Activated naive CD8-positive, alpha-beta T cell treated with anti-CD3 and anti-CD28 coated beads, Interleukin-2, amount 50 U/mL, for 24 hours (primary cell): ENCODE results near the gene BPNT1.
A peak's percentile ranks its signal among the peaks of the same experiment; 100 is the strongest.
"Not testable (repeated sequence)": the region's sequence is repeated elsewhere in the genome, so short reads cannot be mapped to it uniquely, and the experiment has no call there.

Experiments used
- ATAC-seq: fragments of 150-1000 bp; cut with Tn5 transposase; one replicate; pipeline ENCODE4 v1.10.0; 2021
- DNase-seq: peaks from one replicate; pipeline ENCODE4 v3.0.0; 2021
- H3K27ac Mint-ChIP-seq: one replicate; pipeline ENCODE4 v1.8.0; 2021; ENCODE audit warnings: mild to moderate bottlenecking, mixed read lengths
- H3K27me3 Mint-ChIP-seq: one replicate; pipeline ENCODE4 v1.8.0; 2021; ENCODE audit warnings: mixed read lengths
- H3K36me3 Mint-ChIP-seq: one replicate; pipeline ENCODE4 v1.8.0; 2021; ENCODE audit warnings: low read depth, mixed read lengths
- H3K4me1 Mint-ChIP-seq: one replicate; pipeline ENCODE4 v1.8.0; 2021; ENCODE audit warnings: mixed read lengths
- H3K4me3 Mint-ChIP-seq: one replicate; pipeline ENCODE4 v1.8.0; 2021; ENCODE audit warnings: mild to moderate bottlenecking, moderate library complexity, mixed read lengths
- H3K9me3 Mint-ChIP-seq: one replicate; pipeline ENCODE4 v1.8.0; 2021; ENCODE audit warnings: mixed read lengths

The BPNT1 gene

DNA sequence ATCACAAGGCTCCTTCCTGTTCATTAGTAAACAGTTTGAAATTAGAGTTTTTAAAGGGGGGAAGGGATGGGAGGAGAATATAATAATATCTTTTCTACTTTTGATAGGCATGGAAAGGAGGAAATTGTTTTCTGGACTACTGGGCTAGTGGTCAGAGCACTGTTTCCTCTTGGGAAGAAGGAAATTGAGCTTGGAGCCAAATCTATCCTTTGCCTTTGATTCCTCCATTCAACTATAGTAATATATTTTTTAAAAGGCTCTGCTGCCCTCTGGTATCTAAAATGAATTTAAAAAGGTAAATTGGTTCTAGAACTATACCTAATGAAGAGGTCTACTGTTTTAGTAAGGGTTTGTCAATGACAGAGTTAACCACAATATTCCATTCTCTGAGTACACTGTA lies 10.2 kb upstream of the BPNT1 start:
- Mint-ChIP-seq H3K4me3 (no peak overlapping the region), H3K9me3 (no peaks in the 10 kb centered on the region), H3K27ac (no peak overlapping the region), H3K36me3 (peaks cover 34% of the 10 kb centered on the region), H3K27me3 (no peaks in the 10 kb centered on the region), H3K4me1 (peaks cover 18% of the 10 kb centered on the region)
- ATAC-seq (no peak), DNase-seq (no peak)

DNA sequence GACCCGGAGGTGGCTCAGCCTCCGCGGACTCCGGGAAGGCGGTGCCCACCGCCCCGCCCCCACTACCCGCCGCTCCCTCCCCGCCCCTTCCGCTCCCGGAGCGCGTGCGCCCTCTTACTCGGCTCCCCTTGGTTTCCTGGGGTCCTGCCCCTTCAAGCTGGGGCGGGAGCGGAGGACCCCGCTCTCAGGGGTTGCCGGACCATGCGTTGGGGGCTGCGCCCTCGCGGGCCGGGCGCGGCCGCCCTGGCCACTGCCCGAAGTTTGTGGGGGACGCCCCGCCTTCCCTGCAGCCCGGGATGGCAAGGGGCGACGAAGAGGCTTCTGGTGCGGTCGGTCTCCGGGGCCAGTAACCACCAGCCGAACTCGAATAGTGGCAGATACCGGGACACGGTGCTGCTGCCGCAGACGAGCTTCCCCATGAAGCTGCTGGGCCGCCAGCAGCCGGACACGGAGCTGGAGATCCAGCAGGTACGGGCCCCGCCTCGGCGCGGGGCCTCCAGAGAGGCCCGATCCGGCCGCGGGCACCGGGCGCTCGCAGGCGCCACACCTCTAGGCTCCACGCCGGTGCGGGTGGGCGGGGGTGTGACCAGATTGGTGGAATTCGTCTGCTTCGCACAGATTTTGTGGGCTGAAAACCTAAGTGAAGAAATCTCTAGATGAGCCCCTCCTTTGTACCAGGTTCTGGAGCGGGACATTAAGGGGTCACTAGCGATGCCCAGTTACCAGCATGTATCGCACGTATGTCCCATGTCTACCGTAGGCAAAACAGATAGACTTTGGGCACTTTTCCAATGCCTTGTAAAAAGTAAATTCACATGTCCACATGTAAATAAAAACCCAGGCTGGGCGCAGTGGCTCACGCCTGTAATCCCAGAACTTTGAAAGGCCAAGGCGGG lies 4.7 kb upstream of the BPNT1 start, which contains the start of gene IARS2:
Gene IARS2, plus strand, starts transcription at position 117 of the 896 bp plus-strand sequence. Its CDS starts 85 bp downstream, at position 202.
- Mint-ChIP-seq H3K27me3 (peaks cover 4% of the 10 kb centered on the region), H3K4me1 (peaks cover 34% of the 10 kb centered on the region), H3K9me3 (no peaks in the 10 kb centered on the region), H3K36me3 (peaks cover 21% of the 10 kb centered on the region), H3K27ac (no peak within 1 kb of the TSS), H3K4me3 (peak within 1 kb of the TSS; percentile 81)
- ATAC-seq = peak; percentile 82
- peak; percentile 96 for DNase-seq

DNA sequence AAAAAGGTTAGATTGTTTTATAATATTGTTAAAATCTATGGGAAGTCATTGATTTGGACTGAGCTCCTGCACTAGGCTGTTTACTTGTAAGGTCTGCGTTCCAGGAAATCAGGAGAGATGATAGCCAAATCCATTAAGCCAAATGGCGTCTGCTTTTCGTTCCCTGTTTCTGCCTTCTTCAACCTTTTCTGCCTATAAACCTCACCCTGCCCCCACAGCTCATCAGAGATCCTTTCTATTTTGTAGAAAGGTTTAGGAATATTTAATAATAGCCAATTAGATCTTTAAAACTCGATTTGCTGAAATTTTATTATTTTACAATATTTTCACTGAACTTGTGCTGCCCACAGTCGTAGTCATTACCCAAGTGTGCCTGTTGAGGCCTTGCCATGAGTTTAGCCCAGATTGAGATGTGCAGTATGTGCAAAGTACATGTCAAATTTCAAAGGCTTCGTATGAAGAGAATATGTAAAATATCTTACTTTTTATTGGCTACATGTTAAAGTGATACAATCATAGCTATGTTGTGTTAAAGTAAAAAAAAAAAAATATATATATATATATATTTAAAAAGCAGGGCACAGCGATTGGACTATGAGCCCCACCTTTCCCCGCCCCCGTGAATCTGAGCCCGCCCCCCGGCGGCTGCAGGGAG lies 3.9 kb upstream of the BPNT1 start:
- no peak for ATAC-seq
- H3K36me3 Mint-ChIP-seq = peaks cover 20% of the 10 kb centered on the region
- no peak overlapping the region for H3K4me3 Mint-ChIP-seq
- H3K4me1 Mint-ChIP-seq = peaks cover 34% of the 10 kb centered on the region
- DNase-seq = no peak
- no peaks in the 10 kb centered on the region for H3K9me3 Mint-ChIP-seq
- peaks cover 4% of the 10 kb centered on the region for H3K27me3 Mint-ChIP-seq
- H3K27ac Mint-ChIP-seq = no peak overlapping the region

DNA sequence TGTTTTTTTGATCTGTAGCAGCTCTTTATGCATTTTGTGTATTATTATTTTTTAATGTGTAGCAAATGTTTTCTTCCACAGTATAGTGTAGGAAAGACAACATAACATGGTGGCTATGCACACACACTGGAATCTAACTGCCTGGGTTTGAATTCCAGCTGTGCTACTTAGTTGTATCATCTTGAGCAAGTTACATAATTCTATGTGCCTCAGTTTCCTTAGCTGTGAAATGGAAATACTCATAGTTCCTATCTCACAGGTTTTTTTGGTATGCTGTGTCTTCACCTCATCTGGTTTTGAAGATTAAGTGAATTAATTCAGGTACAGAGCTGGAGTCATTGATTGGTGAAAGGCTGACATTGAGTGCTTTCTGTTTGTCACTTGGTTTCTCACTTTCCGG lies 3.1 kb upstream of the BPNT1 start:
- H3K4me1 Mint-ChIP-seq = peaks cover 31% of the 10 kb centered on the region
- no peak overlapping the region for H3K27ac Mint-ChIP-seq
- no peaks in the 10 kb centered on the region for H3K9me3 Mint-ChIP-seq
- H3K4me3 Mint-ChIP-seq = no peak overlapping the region
- no peak for ATAC-seq
- no peak for DNase-seq
- peaks cover 4% of the 10 kb centered on the region for H3K27me3 Mint-ChIP-seq
- H3K36me3 Mint-ChIP-seq = peaks cover 16% of the 10 kb centered on the region

DNA sequence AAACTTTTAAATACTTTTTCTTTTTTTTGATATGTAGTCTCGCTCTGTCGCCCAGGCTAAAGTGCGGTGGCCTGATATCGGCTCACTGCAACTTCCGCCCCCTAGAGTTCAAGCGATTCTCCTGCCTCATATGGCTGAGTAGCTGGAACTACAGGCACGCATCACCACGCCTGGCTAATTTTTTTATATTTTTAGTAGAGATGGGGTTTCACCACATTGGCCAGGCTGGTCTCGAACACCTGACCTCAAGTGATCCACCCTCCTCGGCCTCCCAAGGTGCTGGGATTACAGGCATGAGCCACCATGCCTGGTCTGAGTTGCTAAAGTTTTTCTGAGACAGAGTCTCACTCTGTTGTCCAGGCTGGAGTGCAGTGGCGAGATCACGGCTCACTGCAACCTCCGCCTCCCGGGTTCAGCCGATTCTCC lies 3.3 kb downstream of the BPNT1 start:
- Mint-ChIP-seq H3K4me1 (peaks cover 10% of the 10 kb centered on the region), H3K36me3 (peaks cover 17% of the 10 kb centered on the region)
- not testable (repeated sequence) for H3K9me3 Mint-ChIP-seq, H3K27ac Mint-ChIP-seq, DNase-seq, H3K27me3 Mint-ChIP-seq, ATAC-seq, H3K4me3 Mint-ChIP-seq

DNA sequence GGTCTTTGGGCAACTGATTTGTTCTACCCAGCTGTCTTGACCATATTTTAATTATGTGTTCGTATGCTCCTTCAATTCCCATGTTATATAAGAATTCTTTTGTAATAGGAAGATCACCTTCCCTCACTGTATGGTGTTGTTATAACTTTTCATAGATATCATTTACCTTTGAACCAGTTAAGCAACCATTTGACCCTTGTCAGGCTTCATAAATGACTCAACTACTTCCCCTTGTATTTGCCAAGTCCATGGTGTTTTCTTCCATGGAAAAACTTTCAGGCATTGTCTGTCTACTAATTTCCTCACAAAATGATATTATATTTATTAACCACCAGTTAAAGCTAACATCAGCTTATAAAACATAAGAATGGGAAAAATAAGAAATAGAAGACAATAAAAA lies 5.1 kb downstream of the BPNT1 start:
- Mint-ChIP-seq H3K27ac (no peak overlapping the region), H3K27me3 (peaks cover under 1% of the 10 kb centered on the region)

DNA sequence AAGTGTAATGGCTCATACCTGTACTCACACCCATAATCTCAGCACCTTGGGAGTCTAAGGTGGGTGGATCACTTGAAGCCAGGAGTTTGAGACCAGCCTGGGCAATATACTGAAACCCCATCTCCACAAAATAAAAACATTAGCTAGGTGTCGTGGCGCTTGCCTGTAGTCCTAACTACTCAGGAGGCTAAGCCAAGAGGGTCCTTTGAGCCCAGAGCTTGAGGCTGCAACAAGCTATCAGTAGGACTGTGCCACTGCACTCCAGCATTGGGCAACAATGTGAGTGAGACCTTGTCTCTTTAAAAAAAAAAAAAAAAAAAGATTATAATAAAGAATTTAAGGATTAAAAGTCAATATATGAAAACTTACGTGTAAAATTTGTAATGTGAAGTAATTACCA lies 11.7 kb downstream of the BPNT1 start:
- peaks cover 24% of the 10 kb centered on the region for H3K36me3 Mint-ChIP-seq
- no peak for ATAC-seq
- peaks cover 3% of the 10 kb centered on the region for H3K4me1 Mint-ChIP-seq

More for the DNA sequence above, 5.1 kb downstream of the BPNT1 start:
- Mint-ChIP-seq H3K4me1 (peaks cover 8% of the 10 kb centered on the region), H3K9me3 (no peaks in the 10 kb centered on the region), H3K36me3 (peaks cover 17% of the 10 kb centered on the region), H3K4me3 (no peak overlapping the region)
- no peak for DNase-seq
- no peak for ATAC-seq

DNA sequence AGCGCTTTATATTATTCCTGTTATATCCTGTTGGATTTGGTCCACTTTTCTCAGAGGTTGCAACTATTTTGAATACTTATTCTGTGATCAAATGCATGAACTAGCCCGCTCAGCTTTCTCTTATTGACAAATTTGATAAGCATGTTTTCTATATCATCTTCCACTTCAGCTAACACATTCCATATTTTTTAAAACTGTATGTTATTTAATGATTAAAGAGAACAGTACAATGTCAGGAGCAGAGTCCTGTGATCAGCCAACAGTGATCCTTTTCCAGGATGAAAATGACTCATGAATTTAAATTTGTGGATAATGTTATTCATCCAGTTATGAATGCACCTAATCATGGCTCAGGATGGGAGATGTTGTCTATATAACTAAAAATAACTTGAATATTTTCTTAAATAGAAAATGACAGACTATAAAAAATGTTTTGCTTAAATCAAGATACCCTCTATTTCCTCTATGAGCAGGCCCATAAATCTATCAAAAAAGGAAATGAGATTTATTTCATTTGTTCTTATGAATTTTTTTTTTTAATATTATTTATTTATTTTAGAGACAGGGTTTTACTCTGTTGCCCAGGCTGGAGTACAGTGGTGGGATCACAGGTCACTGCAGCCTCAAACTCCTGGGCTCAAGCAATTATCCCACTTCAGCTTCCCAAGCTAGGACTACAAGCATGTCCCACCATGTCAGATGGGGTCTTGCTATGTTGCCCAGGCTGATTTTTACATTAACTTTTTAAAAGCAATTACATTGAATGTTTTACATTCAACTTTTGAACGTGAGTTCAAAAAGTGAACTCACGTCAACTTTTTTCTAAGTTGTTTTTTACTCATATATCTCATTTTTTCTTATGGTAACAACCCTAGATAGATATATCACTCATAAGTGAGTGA lies 12.5 kb downstream of the BPNT1 start:
- ATAC-seq = no peak
- Mint-ChIP-seq H3K4me1 (peaks cover 3% of the 10 kb centered on the region), H3K9me3 (no peaks in the 10 kb centered on the region), H3K36me3 (peaks cover 24% of the 10 kb centered on the region), H3K27me3 (no peaks in the 10 kb centered on the region), H3K27ac (no peak overlapping the region), H3K4me3 (no peak overlapping the region)
- no peak for DNase-seq

More for the DNA sequence above, 11.7 kb downstream of the BPNT1 start:
- Mint-ChIP-seq H3K27ac (no peak overlapping the region), H3K9me3 (no peaks in the 10 kb centered on the region), H3K27me3 (no peaks in the 10 kb centered on the region), H3K4me3 (no peak overlapping the region)
- DNase-seq = no peak

DNA sequence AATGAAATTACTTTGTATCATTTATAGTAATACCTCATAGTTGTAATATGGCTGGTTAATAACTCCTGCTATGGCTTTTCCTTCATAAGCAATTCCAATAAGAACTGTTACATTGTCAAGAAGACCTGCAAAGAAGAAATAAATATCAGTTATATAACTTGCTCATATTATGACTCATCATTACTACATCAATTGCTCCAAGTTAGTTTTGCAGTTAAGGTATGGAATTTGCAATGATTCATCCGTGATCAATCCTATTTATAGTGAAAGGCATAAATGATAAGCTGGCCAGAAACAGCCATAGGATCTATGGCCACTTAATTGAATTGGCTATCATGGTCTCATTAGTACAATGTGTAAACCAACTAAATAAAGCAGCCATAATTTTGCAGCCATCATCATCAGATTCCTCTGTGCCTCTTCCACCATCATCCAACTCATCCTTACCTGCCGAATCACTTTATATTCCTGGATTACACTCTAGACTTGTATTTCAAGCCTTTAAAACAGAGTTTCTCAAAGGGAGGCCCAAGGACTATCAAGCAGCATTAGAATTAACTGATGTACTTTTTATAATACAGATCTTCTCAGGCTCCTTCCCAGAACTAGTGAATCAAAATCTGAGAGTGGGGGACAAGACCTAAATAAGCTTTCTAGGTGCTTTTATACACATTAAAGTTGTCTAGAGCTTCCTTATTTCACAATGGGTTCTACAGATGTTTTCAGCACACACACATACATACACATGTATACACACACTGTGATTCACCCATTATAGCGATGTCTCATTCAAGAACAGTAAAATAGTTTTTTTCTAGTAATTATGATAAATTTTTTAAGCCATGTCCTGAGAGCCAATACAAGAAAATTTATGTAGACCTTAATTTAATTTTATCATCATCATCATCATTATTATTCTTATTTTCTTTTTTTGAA lies 22.1 kb downstream of the BPNT1 start:
- H3K36me3 Mint-ChIP-seq = peaks cover 21% of the 10 kb centered on the region
- DNase-seq = no peak
- no peak overlapping the region for H3K27ac Mint-ChIP-seq
- no peaks in the 10 kb centered on the region for H3K27me3 Mint-ChIP-seq
- no peak overlapping the region for H3K4me3 Mint-ChIP-seq
- H3K9me3 Mint-ChIP-seq = no peaks in the 10 kb centered on the region
- H3K4me1 Mint-ChIP-seq = no peaks in the 10 kb centered on the region
- no peak for ATAC-seq

DNA sequence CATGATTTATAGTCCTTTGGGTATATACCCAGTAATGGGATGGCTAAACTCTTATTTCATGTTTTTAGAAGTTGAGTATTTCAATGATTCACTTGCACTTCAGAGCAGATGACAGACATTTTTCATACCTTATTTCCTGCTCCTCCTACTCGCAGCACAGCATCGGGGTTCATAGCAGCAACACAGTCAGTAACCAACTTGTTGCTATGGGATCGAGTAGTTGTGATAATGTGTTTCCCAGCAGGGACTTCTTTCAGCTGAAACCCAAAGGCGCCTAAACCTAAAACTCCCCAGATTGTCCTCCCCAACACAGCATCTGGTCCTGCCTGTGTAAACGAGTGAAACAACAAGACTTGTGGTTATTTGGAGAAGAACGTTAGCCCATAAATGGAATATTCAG lies 27.0 kb downstream of the BPNT1 start:
- Mint-ChIP-seq H3K4me3 (no peak overlapping the region), H3K9me3 (no peaks in the 10 kb centered on the region), H3K4me1 (no peaks in the 10 kb centered on the region), H3K27ac (no peak overlapping the region), H3K36me3 (peaks cover 22% of the 10 kb centered on the region), H3K27me3 (no peaks in the 10 kb centered on the region)
- ATAC-seq = no peak
- no peak for DNase-seq

DNA sequence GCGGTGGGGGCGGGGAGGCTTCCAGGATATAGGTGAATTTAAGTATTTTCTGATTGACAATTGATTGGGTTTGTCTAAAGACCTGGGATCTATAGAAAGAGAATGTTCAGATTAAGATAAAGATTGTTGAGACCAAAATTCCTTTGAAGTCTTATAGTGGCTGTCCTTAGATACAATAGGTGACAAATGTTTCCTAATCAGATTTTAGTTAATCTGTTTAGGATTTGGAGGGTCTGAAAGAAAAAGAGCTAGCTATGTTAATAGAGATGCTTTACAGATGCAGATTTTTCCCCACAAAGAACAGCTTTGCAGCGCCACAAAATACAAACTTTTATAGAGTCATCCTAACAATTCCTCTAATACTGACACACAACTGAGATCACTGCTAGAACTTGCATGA lies 28.7 kb downstream of the BPNT1 start:
- H3K36me3 Mint-ChIP-seq = peaks cover 22% of the 10 kb centered on the region
- peaks cover 5% of the 10 kb centered on the region for H3K4me1 Mint-ChIP-seq
- H3K27me3 Mint-ChIP-seq = no peaks in the 10 kb centered on the region
- no peak overlapping the region for H3K4me3 Mint-ChIP-seq
- DNase-seq = no peak
- H3K9me3 Mint-ChIP-seq = no peaks in the 10 kb centered on the region
- no peak overlapping the region for H3K27ac Mint-ChIP-seq
- no peak for ATAC-seq

DNA sequence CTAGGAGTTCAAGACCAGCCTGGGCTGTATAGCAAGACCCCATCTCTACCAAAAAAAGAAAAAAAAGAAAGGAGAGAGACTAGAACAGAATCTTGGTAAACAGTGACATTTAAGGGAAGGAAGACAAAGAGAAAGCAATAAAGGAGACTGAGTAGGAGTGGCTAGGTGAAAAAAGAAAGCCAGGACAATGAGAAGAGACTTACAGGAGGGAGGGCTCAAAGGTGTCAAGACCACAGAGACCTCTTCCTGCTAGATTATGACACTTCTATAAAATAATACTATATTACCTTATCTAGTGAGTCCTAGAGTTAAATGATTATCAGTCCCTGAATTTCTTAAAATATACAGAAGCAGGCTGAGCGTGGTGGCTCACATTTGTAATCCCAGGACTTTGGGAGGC lies 33.2 kb downstream of the BPNT1 start:
- Mint-ChIP-seq H3K27me3 (no peaks in the 10 kb centered on the region), H3K4me1 (peaks cover 5% of the 10 kb centered on the region), H3K4me3 (no peak overlapping the region), H3K9me3 (no peaks in the 10 kb centered on the region), H3K36me3 (peaks cover 3% of the 10 kb centered on the region), H3K27ac (no peak overlapping the region)
- ATAC-seq (no peak), DNase-seq (no peak)

DNA sequence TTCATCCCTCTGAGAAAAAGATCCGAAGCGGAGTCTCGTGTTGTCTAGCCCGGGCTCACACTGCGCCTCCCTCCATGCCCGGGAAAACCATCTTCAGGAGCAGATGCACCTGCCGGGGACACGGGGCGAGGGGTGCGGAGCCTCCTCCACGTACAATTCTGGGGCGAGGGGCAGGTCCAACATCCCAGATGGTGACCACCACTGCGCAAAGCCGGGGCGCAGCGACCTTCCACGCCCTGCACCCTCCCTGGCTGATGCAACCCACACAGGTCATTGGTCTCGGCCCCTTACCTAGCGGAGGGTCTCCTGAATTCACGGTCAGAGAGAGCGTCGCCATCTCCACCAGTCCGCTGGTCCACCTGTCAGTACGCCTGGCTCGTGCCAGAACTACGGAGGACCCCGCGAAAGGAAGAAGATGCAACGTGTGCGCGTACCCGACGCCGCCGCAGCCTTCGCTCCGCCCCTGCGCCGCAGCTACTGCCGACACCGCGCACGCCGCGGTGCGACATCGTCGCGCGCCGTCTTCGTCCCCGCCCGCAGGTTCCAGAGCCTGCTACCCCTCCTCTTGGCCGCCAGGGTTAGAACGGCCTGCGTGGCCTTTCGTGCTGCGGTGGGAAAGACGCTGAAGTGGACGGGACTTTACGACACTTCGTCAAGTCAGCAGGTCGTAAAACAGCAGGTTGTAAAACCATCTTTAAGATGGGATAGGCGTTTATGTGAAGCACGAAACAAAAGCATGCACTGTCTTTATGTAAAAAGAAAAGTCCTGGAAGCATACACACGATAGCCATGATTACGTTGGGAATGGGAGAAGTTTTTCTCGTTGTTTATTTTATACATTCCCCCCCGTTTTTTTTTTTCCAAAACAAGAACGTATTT lies 43.3 kb downstream of the BPNT1 start, which contains the start of gene EPRS1:
Gene EPRS1, minus strand, starts transcription at position 454 of the 879 bp plus-strand sequence. Its CDS starts 117 bp downstream, at position 337.
- peaks cover 2% of the 10 kb centered on the region for H3K27me3 Mint-ChIP-seq

More for the DNA sequence above, 43.3 kb downstream of the BPNT1 start, which contains the start of gene EPRS1:
- H3K27ac Mint-ChIP-seq = peak within 1 kb of the TSS; percentile 97
- H3K9me3 Mint-ChIP-seq = no peaks in the 10 kb centered on the region
- H3K36me3 Mint-ChIP-seq = peaks cover 26% of the 10 kb centered on the region
- ATAC-seq (peak; percentile 98), DNase-seq (peak; percentile 91)
- H3K4me1 Mint-ChIP-seq = peaks cover 49% of the 10 kb centered on the region
- H3K4me3 Mint-ChIP-seq = peak within 1 kb of the TSS; percentile 96
